SH-SY5Y (cell line): ENCODE results near the gene TMCC3.

ENCODE experiments used
- GATA2 ChIP-seq: IDR thresholded peaks from 2 replicates; pipeline ENCODE4 v1.6.1; 2011; ENCODE audit warnings: mild to moderate bottlenecking, low read depth, low read length
- GATA3 ChIP-seq: IDR thresholded peaks from 2 replicates; pipeline ENCODE4 v1.6.1; 2011; ENCODE audit warnings: low read depth, mild to moderate bottlenecking, low read length, moderate library complexity

GRCh38 chr12:94585626-94586025, 64.7 kb downstream of the TMCC3 start:
- TF ChIP-seq GATA3 = no peak
- TF ChIP-seq GATA2 = no peak
